ENCODE measurements around the gene DAB2. TPM values are rescaled to one million over a fixed set of nuclear protein-coding genes. Genes with fewer than 3 reads are reported as not detected.

The DAB2 gene
- total RNA-seq, 5 donors from 2014 or later (not counting 1 experiment from before 2014, with no cell fraction given), result 0.47 to 1.1 (median 0.78) TPM

DNA sequence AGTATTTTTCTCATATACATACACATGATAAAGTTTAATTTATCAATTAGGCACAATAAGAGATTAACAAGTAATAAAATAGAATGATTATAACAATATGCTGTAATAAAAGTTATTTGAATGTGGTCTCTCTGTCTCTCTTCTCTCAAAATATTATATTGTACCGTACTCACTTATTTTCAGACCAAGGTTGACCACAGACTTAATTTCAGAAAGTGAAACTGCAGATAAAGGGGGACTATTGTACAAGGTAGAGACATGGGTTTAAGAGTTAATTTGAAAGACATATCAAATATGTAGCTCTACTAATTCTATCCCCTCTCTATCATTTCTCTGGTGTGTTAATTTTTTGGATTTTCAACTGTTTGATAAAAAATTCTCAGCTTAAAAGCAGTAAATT lies 40.5 kb downstream of the DAB2 start:
- H3K4me3 ChIP-seq (ENCODE audit: control insufficient read depth in 1 of 2, extremely low read depth in 1 of 2, low read length in 1 of 2), result no peak overlapping the region
- ChIA-PET POLR2A (no interaction called here), CTCF (interaction anchor here in 1 of 2 donors (1.1 kb wide), 1 partner anchor 8 kb away, joined by 4 read pairs; no protein-coding TSS in a partner anchor)
- H3K36me3 ChIP-seq (ENCODE audit: control insufficient read depth in 2 of 2, extremely low read depth in 1 of 2, insufficient read depth in 1 of 2, low read length in 1 of 2), result peaks cover 0 to 4% of the 10 kb centered on the region in 2 donors
- no CpG with 5 or more reads among the region's 1 CpG for WGBS (ENCODE audit: insufficient coverage)
- no peaks in the 10 kb centered on the region for H3K4me1 ChIP-seq (ENCODE audit: control insufficient read depth in 1 of 2, extremely low read depth in 1 of 2, insufficient read depth in 2 of 2, low read length in 2 of 2)
- Mint-ChIP-seq H3K36me3 (no peaks in the 10 kb centered on the region), H3K27me3 (peaks cover 0 to 4% of the 10 kb centered on the region in 2 donors), H3K4me3 (no peak overlapping the region), H3K9me3 (no peaks in the 10 kb centered on the region), H3K4me1 (no peaks in the 10 kb centered on the region), H3K27ac (no peak overlapping the region)
- no peaks in the 10 kb centered on the region for H3K9me3 ChIP-seq
- peaks cover 0 to 2% of the 10 kb centered on the region in 2 experiments for H3K27me3 ChIP-seq (replicated peaks in 1 of 2; ENCODE audit: control insufficient read depth in 2 of 2, extremely low read depth in 1 of 2, insufficient read depth in 2 of 2, low read length in 1 of 2)
- H3K27ac ChIP-seq (ENCODE audit: low read length), result no peak overlapping the region
- ATAC-seq (replicated peaks in 1 of 4), result no peak
- DNase-seq, result no peak

DNA sequence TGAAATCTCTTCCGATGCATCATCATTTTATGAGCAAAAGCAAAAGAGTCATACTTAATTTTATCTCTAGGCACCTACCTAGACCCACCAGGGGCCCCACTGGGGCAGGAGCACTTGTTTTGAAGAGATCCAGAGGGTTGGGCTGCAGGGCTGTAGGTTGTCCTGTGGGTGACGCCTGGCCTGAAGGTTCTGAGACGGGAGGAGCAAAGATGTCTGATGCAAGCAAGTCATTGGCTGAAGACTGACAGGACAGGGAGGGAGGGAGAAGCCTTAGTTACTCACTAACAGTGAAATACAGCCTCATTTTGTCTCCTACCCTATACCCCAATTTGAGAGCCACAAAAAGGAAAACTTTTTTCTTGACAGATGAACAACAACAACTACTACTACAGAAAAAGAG lies 43.4 kb downstream of the DAB2 start:
- CTCF ChIA-PET, result interaction anchor here in 1 of 2 donors (0.6 to 1.2 kb wide), 2 partner anchors 8 to 387 kb away, joined by 3 to 7 read pairs; no protein-coding TSS in a partner anchor

DNA sequence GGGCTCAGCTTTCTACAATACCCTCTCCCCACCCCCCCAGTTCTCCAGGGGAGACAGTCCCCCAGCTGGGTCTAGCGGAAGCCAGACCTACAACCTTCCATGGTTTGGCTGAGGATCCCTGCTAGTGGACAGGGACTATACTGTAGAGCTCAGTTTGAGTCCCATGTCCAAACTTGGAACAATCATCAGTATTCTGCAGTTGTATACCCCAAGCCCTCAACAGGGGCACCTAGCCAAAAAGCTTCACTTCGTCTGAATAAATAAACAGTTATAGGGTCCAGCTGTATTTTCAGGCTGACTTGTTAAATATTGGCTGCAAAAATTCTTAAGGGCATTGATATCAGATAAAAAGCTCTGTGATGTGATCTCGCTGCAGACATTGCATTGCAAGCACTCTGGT lies 45.1 kb downstream of the DAB2 start:
- H3K9me3 Mint-ChIP-seq, result no peaks in the 10 kb centered on the region
- ChIA-PET CTCF (no interaction called here), POLR2A (no interaction called here)
- 83% methylated on average over 2 of the region's 3 CpGs for WGBS (ENCODE audit: insufficient coverage)
- DNase-seq, result no peak
- Histone ChIP-seq H3K36me3 (ENCODE audit: control insufficient read depth in 2 of 2, extremely low read depth in 1 of 2, insufficient read depth in 1 of 2, low read length in 1 of 2) (peaks cover 0 to 4% of the 10 kb centered on the region in 2 donors), H3K27ac (ENCODE audit: low read length) (no peak overlapping the region), H3K4me1 (ENCODE audit: control insufficient read depth in 1 of 2, extremely low read depth in 1 of 2, insufficient read depth in 2 of 2, low read length in 2 of 2) (no peaks in the 10 kb centered on the region), H3K4me3 (ENCODE audit: control insufficient read depth in 1 of 2, extremely low read depth in 1 of 2, low read length in 1 of 2) (no peak overlapping the region), H3K9me3 (no peaks in the 10 kb centered on the region), H3K27me3 (replicated peaks in 1 of 2; ENCODE audit: control insufficient read depth in 2 of 2, extremely low read depth in 1 of 2, insufficient read depth in 2 of 2, low read length in 1 of 2) (peaks cover 0 to 5% of the 10 kb centered on the region in 2 experiments)
- no peak overlapping the region for H3K27ac Mint-ChIP-seq
- ATAC-seq (replicated peaks in 1 of 4), result no peak
- H3K27me3 Mint-ChIP-seq, result peaks cover 4 to 6% of the 10 kb centered on the region in 2 donors
- no peaks in the 10 kb centered on the region for H3K36me3 Mint-ChIP-seq
- H3K4me3 Mint-ChIP-seq, result no peak overlapping the region
- no peaks in the 10 kb centered on the region for H3K4me1 Mint-ChIP-seq

More for the DNA sequence above, 43.4 kb downstream of the DAB2 start:
- ATAC-seq (replicated peaks in 1 of 4) (no peak), DNase-seq (no peak)
- Histone ChIP-seq H3K4me1 (ENCODE audit: control insufficient read depth in 1 of 2, extremely low read depth in 1 of 2, insufficient read depth in 2 of 2, low read length in 2 of 2) (no peaks in the 10 kb centered on the region), H3K27me3 (replicated peaks in 1 of 2; ENCODE audit: control insufficient read depth in 2 of 2, extremely low read depth in 1 of 2, insufficient read depth in 2 of 2, low read length in 1 of 2) (peaks cover 0 to 5% of the 10 kb centered on the region in 2 experiments), H3K27ac (ENCODE audit: low read length) (no peak overlapping the region), H3K36me3 (ENCODE audit: control insufficient read depth in 2 of 2, extremely low read depth in 1 of 2, insufficient read depth in 1 of 2, low read length in 1 of 2) (peaks cover 0 to 4% of the 10 kb centered on the region in 2 donors), H3K9me3 (no peaks in the 10 kb centered on the region), H3K4me3 (ENCODE audit: control insufficient read depth in 1 of 2, extremely low read depth in 1 of 2, low read length in 1 of 2) (no peak overlapping the region)
- Mint-ChIP-seq H3K4me1 (no peaks in the 10 kb centered on the region), H3K27me3 (peaks cover 4 to 6% of the 10 kb centered on the region in 2 donors), H3K4me3 (no peak overlapping the region), H3K9me3 (no peaks in the 10 kb centered on the region), H3K36me3 (no peaks in the 10 kb centered on the region), H3K27ac (no peak overlapping the region)
- POLR2A ChIA-PET, result no interaction called here
- no CpG with 5 or more reads among the region's 3 CpGs for WGBS (ENCODE audit: insufficient coverage)

DNA sequence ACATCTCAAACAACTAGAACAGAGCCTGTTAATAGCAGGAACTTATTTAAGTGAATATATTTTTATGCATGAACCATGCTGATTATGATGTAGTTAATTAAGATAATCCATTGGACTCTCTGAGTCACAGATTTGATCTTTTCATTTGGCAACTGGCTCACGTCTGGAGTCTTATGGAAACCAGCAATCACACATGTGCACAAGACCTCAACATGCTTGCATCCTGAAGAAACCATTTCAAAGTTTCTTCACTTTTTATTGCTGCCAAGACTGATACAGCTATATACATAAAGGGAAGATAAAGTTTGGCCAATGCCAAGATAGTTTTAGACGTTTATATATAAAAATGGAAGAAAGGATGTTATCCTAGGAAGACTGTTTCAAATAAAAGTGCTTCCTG lies 47.2 kb downstream of the DAB2 start:
- H3K36me3 Mint-ChIP-seq, result no peaks in the 10 kb centered on the region
- ATAC-seq (replicated peaks in 1 of 4) (no peak), DNase-seq (no peak)
- Histone ChIP-seq H3K4me3 (ENCODE audit: control insufficient read depth in 1 of 2, extremely low read depth in 1 of 2, low read length in 1 of 2) (no peak overlapping the region), H3K9me3 (no peaks in the 10 kb centered on the region), H3K36me3 (ENCODE audit: control insufficient read depth in 2 of 2, extremely low read depth in 1 of 2, insufficient read depth in 1 of 2, low read length in 1 of 2) (peaks cover 0 to 4% of the 10 kb centered on the region in 2 donors), H3K4me1 (ENCODE audit: control insufficient read depth in 1 of 2, extremely low read depth in 1 of 2, insufficient read depth in 2 of 2, low read length in 2 of 2) (no peaks in the 10 kb centered on the region), H3K27ac (ENCODE audit: low read length) (no peak overlapping the region), H3K27me3 (replicated peaks in 1 of 2; ENCODE audit: control insufficient read depth in 2 of 2, extremely low read depth in 1 of 2, insufficient read depth in 2 of 2, low read length in 1 of 2) (peaks cover 0 to 5% of the 10 kb centered on the region in 2 experiments)
- H3K4me3 Mint-ChIP-seq, result no peak overlapping the region
- POLR2A ChIA-PET, result no interaction called here
- no peaks in the 10 kb centered on the region for H3K9me3 Mint-ChIP-seq
- no peaks in the 10 kb centered on the region for H3K4me1 Mint-ChIP-seq
- WGBS (ENCODE audit: insufficient coverage), result 40% methylated on average over 1 of the region's 2 CpGs
- H3K27ac Mint-ChIP-seq, result no peak overlapping the region
- peaks cover 2 to 6% of the 10 kb centered on the region in 2 donors for H3K27me3 Mint-ChIP-seq
- CTCF ChIA-PET, result interaction anchor here in 1 of 2 donors (0.6 kb wide), 1 partner anchor 30 kb away, joined by 3 read pairs; no protein-coding TSS in a partner anchor

DNA sequence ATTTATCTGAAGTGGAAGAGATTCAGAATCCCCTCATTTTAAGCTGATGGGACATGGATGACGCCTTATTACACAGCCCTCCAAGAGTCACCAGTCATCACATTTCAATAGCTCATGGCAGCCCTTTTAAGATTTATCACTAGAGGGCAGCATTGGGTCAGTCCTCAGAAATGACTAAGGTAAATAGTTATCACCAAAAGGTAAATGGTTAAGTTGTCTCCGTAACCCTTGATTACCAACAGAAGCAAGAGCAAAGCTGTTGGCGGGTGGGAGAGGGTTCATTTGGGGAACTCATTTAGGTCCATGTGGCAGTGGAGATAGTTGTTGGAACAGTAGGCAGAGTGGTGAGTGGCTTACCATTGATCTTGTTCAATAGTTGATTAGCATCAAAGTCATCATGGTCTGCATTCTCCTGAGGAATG lies 48.5 kb downstream of the DAB2 start:
- Mint-ChIP-seq H3K27me3 (peaks cover 2 to 6% of the 10 kb centered on the region in 2 donors), H3K36me3 (no peaks in the 10 kb centered on the region), H3K4me3 (no peak overlapping the region), H3K4me1 (no peaks in the 10 kb centered on the region), H3K9me3 (no peaks in the 10 kb centered on the region), H3K27ac (no peak overlapping the region)
- Histone ChIP-seq H3K4me3 (ENCODE audit: control insufficient read depth in 1 of 2, extremely low read depth in 1 of 2, low read length in 1 of 2) (no peak overlapping the region), H3K27ac (ENCODE audit: low read length) (no peak overlapping the region), H3K27me3 (replicated peaks in 1 of 2; ENCODE audit: control insufficient read depth in 2 of 2, extremely low read depth in 1 of 2, insufficient read depth in 2 of 2, low read length in 1 of 2) (peaks cover 0 to 4% of the 10 kb centered on the region in 2 experiments), H3K36me3 (ENCODE audit: control insufficient read depth in 2 of 2, extremely low read depth in 1 of 2, insufficient read depth in 1 of 2, low read length in 1 of 2) (peaks cover 0 to 2% of the 10 kb centered on the region in 2 donors), H3K4me1 (ENCODE audit: control insufficient read depth in 1 of 2, extremely low read depth in 1 of 2, insufficient read depth in 2 of 2, low read length in 2 of 2) (no peaks in the 10 kb centered on the region), H3K9me3 (no peaks in the 10 kb centered on the region)
- ChIA-PET CTCF (interaction anchor here (0.6 to 1.8 kb wide), 26 partner anchors 9 to 935 kb away, joined by 3 to 21 read pairs (median 4); no protein-coding TSS in a partner anchor), POLR2A (no interaction called here)
- ATAC-seq (replicated peaks in 1 of 4), result peak in 2 of 4 experiments; percentile 38 to 55
- peak in 15 of 35 experiments; percentile 2 to 61 (median 9) for DNase-seq
- 89% methylated on average over 1 of the region's 3 CpGs for WGBS (ENCODE audit: insufficient coverage)

DNA sequence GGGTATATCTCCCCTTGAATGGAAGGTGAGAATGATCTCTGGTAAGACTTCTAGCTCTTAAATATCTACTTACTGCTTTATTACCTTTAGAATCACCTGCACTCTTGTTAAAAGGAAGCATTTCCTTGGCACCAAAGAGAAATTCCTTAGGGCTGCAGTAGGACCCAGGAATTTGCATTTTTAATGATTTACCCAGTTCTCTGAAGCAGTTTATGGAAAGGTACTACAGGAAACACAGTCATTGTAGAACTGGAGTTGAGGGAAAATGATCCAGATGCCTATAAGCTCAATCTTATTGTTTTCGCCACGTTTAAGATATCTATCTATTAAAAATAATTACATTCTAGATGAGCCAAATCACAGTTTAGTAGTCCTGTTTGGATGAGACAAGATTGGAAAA lies 51.0 kb downstream of the DAB2 start:
- Histone ChIP-seq H3K36me3 (ENCODE audit: control insufficient read depth in 2 of 2, extremely low read depth in 1 of 2, insufficient read depth in 1 of 2, low read length in 1 of 2) (no peaks in the 10 kb centered on the region), H3K27me3 (replicated peaks in 1 of 2; ENCODE audit: control insufficient read depth in 2 of 2, extremely low read depth in 1 of 2, insufficient read depth in 2 of 2, low read length in 1 of 2) (peaks cover 0 to 3% of the 10 kb centered on the region in 2 experiments), H3K9me3 (no peaks in the 10 kb centered on the region), H3K27ac (ENCODE audit: low read length) (no peak overlapping the region), H3K4me3 (ENCODE audit: control insufficient read depth in 1 of 2, extremely low read depth in 1 of 2, low read length in 1 of 2) (no peak overlapping the region), H3K4me1 (ENCODE audit: control insufficient read depth in 1 of 2, extremely low read depth in 1 of 2, insufficient read depth in 2 of 2, low read length in 2 of 2) (no peaks in the 10 kb centered on the region)
- no peak for DNase-seq
- Mint-ChIP-seq H3K4me3 (no peak overlapping the region), H3K4me1 (no peaks in the 10 kb centered on the region), H3K27ac (no peak overlapping the region), H3K9me3 (no peaks in the 10 kb centered on the region), H3K27me3 (peaks cover 0 to 7% of the 10 kb centered on the region in 2 donors), H3K36me3 (no peaks in the 10 kb centered on the region)
- ATAC-seq (replicated peaks in 1 of 4), result no peak
- ChIA-PET CTCF (interaction anchor here in 1 of 2 donors (0.5 to 0.6 kb wide), 2 partner anchors 8 to 89 kb away, joined by 3 to 4 read pairs; no protein-coding TSS in a partner anchor), POLR2A (no interaction called here)
- no CpG with 5 or more reads among the region's 2 CpGs for WGBS (ENCODE audit: insufficient coverage)
